Stomach (tissue), 9 donors: Measurements from ENCODE around the gene TTC28. TPM values are rescaled to one million over a fixed set of nuclear protein-coding genes. Genes with fewer than 3 reads are reported as not detected.

Experiments
- DNase-seq, 2 donors: peaks; one replicate each; pipeline versions ENCODE4 v3.0.0 to v3.0.0-alpha.2; 2013 to 2019
- H3K27ac ChIP-seq, 5 donors: fragments of 200-600 bp in 4 of 5; sonication (generic) in 4 of 5; one replicate each; pipeline ENCODE4 v1.5.1; 2013 to 2019; ENCODE audit warnings: mild to moderate bottlenecking in 1 of 5, moderate library complexity in 1 of 5
- H3K27me3 ChIP-seq, 3 donors: fragments of 200-600 bp; sonication (generic); one replicate each; pipeline ENCODE4 v1.5.1; 2017 to 2019; ENCODE audit warnings: mixed run types in 1 of 3
- H3K36me3 ChIP-seq, 4 donors: fragments of 200-600 bp; sonication (generic); 1 replicate in 3 of 4; 2 replicates in 1 of 4; pipeline ENCODE4 v1.5.1; 2016 to 2019
- H3K4me1 ChIP-seq, 4 donors: fragments of 200-600 bp; sonication (generic); one replicate each; pipeline ENCODE4 v1.5.1; 2016 to 2019
- H3K4me3 ChIP-seq, 4 donors: fragments of 200-600 bp; sonication (generic) in 3 of 4; one replicate each; pipeline ENCODE4 v1.5.1; 2016 to 2019; ENCODE audit warnings: mild to moderate bottlenecking in 1 of 4
- H3K9me3 ChIP-seq, 4 donors: fragments of 200-600 bp; sonication (generic); one replicate each; pipeline ENCODE4 v1.5.1; 2016 to 2019
- EP300 ChIP-seq: sonication (generic); formaldehyde crosslinking; IDR thresholded peaks from one replicate; pipeline ENCODE4 v1.6.1; 2017; ENCODE audit warnings: antibody characterized with exemption
- POLR2A ChIP-seq, 4 donors: fragments of 450-650 bp; IDR thresholded peaks; one replicate each; pipeline ENCODE4 v1.6.1; 2016; ENCODE audit warnings: antibody characterized with exemption in 4 of 4, control low read depth in 2 of 4, mild to moderate bottlenecking in 1 of 4, moderate library complexity in 1 of 4
- POLR2AphosphoS5 ChIP-seq, 3 donors: sonication (generic); formaldehyde crosslinking; IDR thresholded peaks; one replicate each; pipeline ENCODE4 v1.6.1; 2016; ENCODE audit warnings: antibody characterized with exemption in 3 of 3
- WGBS, 5 donors: extraction: QIAGEN DNeasy Blood & Tissue Kit in 3 of 5; methylation state at CpG; one replicate each; pipeline versions ENCODE4 v1.1.5 to v1.1.7; 2013 to 2018; 5-methylcytosine and 5-hydroxymethylcytosine counted together
- intact Hi-C: fragments of 100-400 bp; cut with DNase I; formaldehyde crosslinking; loops from one replicate; pipeline ENCODE4 v1.15.1; 2023; ENCODE audit warnings: low total_unique reads
- polyA plus RNA-seq, 3 donors: library from polyadenylated mRNA; stranded (reverse); fragments of 200-250 nt; gene quantifications; one replicate each; pipeline ENCODE4 v1.2.3, GENCODE V29; 2013
- total RNA-seq, 5 donors: library from RNA; depleted of rRNA; stranded (reverse); fragments of >200 nt; gene quantifications; one replicate each; pipeline versions ENCODE4 v1.1.0 to v1.2.3, GENCODE V29; 2014 to 2016
- TF ChIP-seq, protein P1 (sequence below), 7 experiments: fragments of 450-650 bp in 4 of 7; fragments of 200-600 bp in 3 of 7; sonication (generic) in 3 of 7; IDR thresholded peaks; one replicate each; pipeline ENCODE4 v1.5.1; 2016 to 2019; ENCODE audit warnings: antibody characterized with exemption in 7 of 7, control low read depth in 2 of 7, mild to moderate bottlenecking in 1 of 7
- donor health status: healthy with polysubstance abuse.
- donor health status: Bipolar disorder and iron deficiency.
- donor health status: healthy.

Gene TTC28
- total and polyA plus RNA-seq, 8 donors = 1.7 to 53.4 (median 24.6) TPM

GRCh38 chr22:27984723-27985122 lies 694.9 kb downstream of the TTC28 start:
- H3K4me3 ChIP-seq = no peak overlapping the region
- WGBS, 5 donors = 88 to 91% (median 90%) methylated on average over 9 of the region's 9 CpGs
- no peaks in the 10 kb centered on the region for H3K27me3 ChIP-seq
- peak in 1 of 2 donors; percentile 3 for DNase-seq
- no peaks in the 10 kb centered on the region for H3K4me1 ChIP-seq
- H3K36me3 ChIP-seq = peaks cover 14 to 79% (median 67%) of the 10 kb centered on the region in 4 donors
- intact Hi-C loops = no loop called here
- H3K9me3 ChIP-seq = no peaks in the 10 kb centered on the region
- H3K27ac ChIP-seq = no peak overlapping the region
- TF ChIP-seq, protein P1, sequence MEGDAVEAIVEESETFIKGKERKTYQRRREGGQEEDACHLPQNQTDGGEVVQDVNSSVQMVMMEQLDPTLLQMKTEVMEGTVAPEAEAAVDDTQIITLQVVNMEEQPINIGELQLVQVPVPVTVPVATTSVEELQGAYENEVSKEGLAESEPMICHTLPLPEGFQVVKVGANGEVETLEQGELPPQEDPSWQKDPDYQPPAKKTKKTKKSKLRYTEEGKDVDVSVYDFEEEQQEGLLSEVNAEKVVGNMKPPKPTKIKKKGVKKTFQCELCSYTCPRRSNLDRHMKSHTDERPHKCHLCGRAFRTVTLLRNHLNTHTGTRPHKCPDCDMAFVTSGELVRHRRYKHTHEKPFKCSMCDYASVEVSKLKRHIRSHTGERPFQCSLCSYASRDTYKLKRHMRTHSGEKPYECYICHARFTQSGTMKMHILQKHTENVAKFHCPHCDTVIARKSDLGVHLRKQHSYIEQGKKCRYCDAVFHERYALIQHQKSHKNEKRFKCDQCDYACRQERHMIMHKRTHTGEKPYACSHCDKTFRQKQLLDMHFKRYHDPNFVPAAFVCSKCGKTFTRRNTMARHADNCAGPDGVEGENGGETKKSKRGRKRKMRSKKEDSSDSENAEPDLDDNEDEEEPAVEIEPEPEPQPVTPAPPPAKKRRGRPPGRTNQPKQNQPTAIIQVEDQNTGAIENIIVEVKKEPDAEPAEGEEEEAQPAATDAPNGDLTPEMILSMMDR (IDR thresholded peaks at IDR 0.05) = no peak
- no peak for TF ChIP-seq EP300

DNA sequence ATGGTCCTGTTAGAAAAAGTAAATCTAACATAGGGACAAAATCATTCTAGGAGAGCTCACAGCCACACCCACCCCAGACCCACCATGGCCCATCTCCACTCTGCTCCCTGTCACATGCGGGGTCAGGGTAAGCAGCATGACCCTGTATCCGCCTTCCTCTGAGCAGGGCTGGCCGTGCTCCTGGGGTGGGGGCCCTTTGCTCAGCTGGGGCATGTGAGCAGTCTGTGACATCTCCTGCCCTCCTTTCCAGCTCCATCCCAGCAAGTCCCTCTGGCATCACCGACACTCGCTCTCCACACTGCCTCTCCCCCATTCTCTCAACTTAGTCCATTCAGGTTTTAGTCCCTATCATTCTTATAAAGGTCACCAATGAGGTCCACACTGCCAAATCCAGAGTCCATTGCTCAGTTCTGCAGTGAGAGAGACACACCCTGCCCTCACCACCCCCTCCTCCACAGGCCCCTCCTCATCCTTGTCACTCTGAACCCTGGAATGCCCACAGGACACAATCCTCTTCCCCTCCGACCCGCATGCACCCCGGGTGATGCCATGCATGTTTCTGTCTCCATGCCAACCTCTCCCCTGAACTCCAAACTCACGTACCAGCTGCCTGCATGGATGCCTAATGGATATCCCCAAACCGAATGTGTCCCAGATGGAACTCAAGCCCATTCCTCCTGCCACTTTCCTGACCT lies 695.5 kb downstream of the TTC28 start:
- peaks cover 0 to under 1% (median 0%) of the 10 kb centered on the region in 4 donors for H3K4me1 ChIP-seq
- no peak for TF ChIP-seq EP300
- TF ChIP-seq, protein P1 (IDR thresholded peaks at IDR 0.05) = no peak
- no peak for TF ChIP-seq POLR2A (IDR thresholded peaks at IDR 0.05)
- TF ChIP-seq POLR2AphosphoS5 (IDR thresholded peaks at IDR 0.05) = no peak
- no peaks in the 10 kb centered on the region for H3K9me3 ChIP-seq
- H3K36me3 ChIP-seq = peaks cover 14 to 79% (median 64%) of the 10 kb centered on the region in 4 donors
- no peaks in the 10 kb centered on the region for H3K27me3 ChIP-seq
- H3K4me3 ChIP-seq = no peak overlapping the region
- intact Hi-C loops = no loop called here
- 74 to 87% (median 83%) methylated on average over 10 of the region's 10 CpGs for WGBS, 5 donors
- DNase-seq = peak in 1 of 2 donors; percentile 10
- H3K27ac ChIP-seq = no peak overlapping the region

GRCh38 chr22:27983361-27983791 lies 696.3 kb downstream of the TTC28 start:
- Histone ChIP-seq H3K4me1 (peaks cover 0 to 6% (median 3%) of the 10 kb centered on the region in 4 donors), H3K27ac (no peak overlapping the region), H3K4me3 (no peak overlapping the region), H3K9me3 (no peaks in the 10 kb centered on the region), H3K27me3 (no peaks in the 10 kb centered on the region), H3K36me3 (peaks cover 14 to 72% (median 59%) of the 10 kb centered on the region in 4 donors)
- intact Hi-C loops = no loop called here
- TF ChIP-seq, protein P1 (IDR thresholded peaks at IDR 0.05) = no peak
- TF ChIP-seq POLR2A (IDR thresholded peaks at IDR 0.05) (no peak), POLR2AphosphoS5 (IDR thresholded peaks at IDR 0.05) (no peak)
- DNase-seq = peak in 1 of 2 donors; percentile 21
- WGBS, 5 donors = 89 to 91% (median 91%) methylated on average over 15 of the region's 15 CpGs

DNA sequence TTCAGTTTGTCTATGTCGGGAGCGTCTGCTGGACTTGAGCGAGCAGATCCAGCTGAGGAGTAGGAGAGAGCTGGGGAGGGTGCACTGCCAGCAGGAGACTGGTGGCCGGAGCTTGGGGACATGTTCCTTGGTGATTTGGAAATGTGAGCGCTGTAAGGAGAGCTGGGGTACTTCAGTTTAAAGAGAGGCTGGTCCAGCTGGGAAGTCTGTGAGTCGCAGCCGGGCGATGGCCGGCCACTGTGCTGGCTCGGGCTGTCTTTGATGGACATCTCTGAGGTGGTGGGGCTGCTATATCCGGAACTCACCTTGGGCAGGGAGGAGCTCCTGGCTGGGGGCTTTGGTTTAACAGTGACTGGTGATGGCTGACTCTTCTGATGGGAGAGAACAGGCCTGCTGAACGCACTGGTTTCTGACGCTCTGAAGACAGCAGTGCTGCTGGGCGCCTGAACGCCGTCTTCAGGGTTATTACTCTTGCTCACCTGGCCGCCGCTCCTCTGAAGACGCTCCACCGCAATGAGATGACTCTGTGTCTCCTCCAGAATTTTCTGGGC lies 696.9 kb downstream of the TTC28 start:
- WGBS, 5 donors = 93 to 97% (median 96%) methylated on average over 20 of the region's 20 CpGs
- no peaks in the 10 kb centered on the region for H3K27me3 ChIP-seq
- peaks cover 0 to 6% (median 3%) of the 10 kb centered on the region in 4 donors for H3K4me1 ChIP-seq
- no peaks in the 10 kb centered on the region for H3K9me3 ChIP-seq
- peaks cover 14 to 68% (median 61%) of the 10 kb centered on the region in 4 donors for H3K36me3 ChIP-seq
- TF ChIP-seq POLR2AphosphoS5 (IDR thresholded peaks at IDR 0.05) (no peak), EP300 (no peak), POLR2A (IDR thresholded peaks at IDR 0.05) (no peak)
- TF ChIP-seq, protein P1 (IDR thresholded peaks at IDR 0.05) = no peak
- no peak overlapping the region for H3K4me3 ChIP-seq
- intact Hi-C loops = no loop called here
- H3K27ac ChIP-seq = no peak overlapping the region
- peak in 1 of 2 donors; percentile 22 for DNase-seq
